Measurements from ENCODE around the gene SRGAP1. TPM values are rescaled to one million over a fixed set of nuclear protein-coding genes. Genes with fewer than 3 reads are reported as not detected.

The SRGAP1 gene
- total and polyA plus RNA-seq, 2 of the 13 experiments (the other 11 are each of a cell fraction or from before 2014, with no cell fraction given) = 1.6 to 3.4 TPM

- Histone ChIP-seq H3K36me3 (replicated peaks in 1 of 2; ENCODE audit: control insufficient read depth in 1 of 2, insufficient read depth in 2 of 2, low read length in 2 of 2) (no peaks in the 10 kb centered on the region), H3K27me3 (ENCODE audit: control insufficient read depth in 1 of 2, insufficient read depth in 2 of 2, low read length in 2 of 2) (no peaks in the 10 kb centered on the region), H3K79me2 (ENCODE audit: insufficient read depth, low read length) (no peaks in the 10 kb centered on the region), H3K4me2 (ENCODE audit: low read depth, low read length) (no peak overlapping the region), H3K9ac (ENCODE audit: insufficient read depth, low read depth, low read length) (no peak overlapping the region), H3K9me3 (ENCODE audit: low read length) (no peaks in the 10 kb centered on the region), H4K20me1 (ENCODE audit: insufficient read depth, low read length) (no peaks in the 10 kb centered on the region), H3K27ac (ENCODE audit: extremely low read length, insufficient read depth, low read length) (no peak overlapping the region), H3K4me3 (replicated peaks in 1 of 3; ENCODE audit: insufficient read depth in 1 of 3, low read depth in 2 of 3, low read length in 3 of 3) (no peak overlapping the region), H3K4me1 (ENCODE audit: insufficient read depth, low read length) (no peaks in the 10 kb centered on the region), H2AFZ (ENCODE audit: low read length) (no peak overlapping the region)
- no peak for FAIRE-seq
- intact Hi-C loops (cut with micrococcal nuclease; ENCODE audit: unreplicated experiment) = no loop called here
- POLR2A ChIA-PET = no interaction called here
- no peak for DNase-seq (ENCODE audit: low spot score)
- no peak for TF ChIP-seq BRD4 (CRISPR knock-in tag; IDR thresholded peaks at IDR 0.05)
- TF ChIP-seq ZFY (CRISPR knock-in tag; IDR thresholded peaks at IDR 0.05) = no peak
- TF ChIP-seq NFE2L2 (IDR thresholded peaks at IDR 0.05; ENCODE audit: low read length) = no peak
- no peak for TF ChIP-seq MYPOP (CRISPR knock-in tag; IDR thresholded peaks at IDR 0.05)
- no peak for TF ChIP-seq MAF1 (CRISPR knock-in tag; IDR thresholded peaks at IDR 0.05; ENCODE audit: borderline replicate concordance)
- TF ChIP-seq MAFF (IDR thresholded peaks at IDR 0.05; ENCODE audit: low read depth, low read length) = peak; percentile 62
- no peak for TF ChIP-seq MTA1 (CRISPR knock-in tag; IDR thresholded peaks at IDR 0.05; ENCODE audit: borderline replicate concordance)
- TF ChIP-seq MAFK (conservative IDR thresholded peaks at IDR 0.05 in 1 of 2, IDR thresholded peaks at IDR 0.05 in 1 of 2; ENCODE audit: low read length in 2 of 2) = peak; percentile 58 to 78
- TF ChIP-seq JUNB (CRISPR knock-in tag; IDR thresholded peaks at IDR 0.05; ENCODE audit: borderline replicate concordance) = no peak
- no peak for TF ChIP-seq ZNF616 (CRISPR knock-in tag; IDR thresholded peaks at IDR 0.05; ENCODE audit: low read depth)
- TF ChIP-seq GABPB1 (CRISPR knock-in tag; IDR thresholded peaks at IDR 0.05) = no peak
- ATAC-seq = no peak
- 97% methylated on average over 4 of the region's 4 CpGs for WGBS (ENCODE audit: low lambda C conversion rate)
- CTCF ChIA-PET (ENCODE audit: low intra/inter-chr PET ratio, low total read pairs) = no interaction called here
- in situ Hi-C loops (cut with HindIII; ENCODE audit: extremely low pct_ligation_motif_present, low pct_unique_long_range_greater_than_20kb) = no loop called here
- no TSS peak for BruUV-seq (replicated peaks)
Observed at GRCh38 chr12:63976902-63977395, 132.4 kb downstream of the SRGAP1 start.
